Activated T-helper 2 cell treated with anti-CD3 and anti-CD28 coated beads, Interferon-gamma antibody, Interleukin-2, Interleukin-4, amounts not matched to agents 10 μg/mL and 5 μg/mL and 100 μg/mL, durations not matched to agents 14 hours and 24 hours and 36 hours (primary cell): ENCODE measurements around the gene CA7. TPM values are rescaled to one million over a fixed set of nuclear protein-coding genes. Genes with fewer than 3 reads are reported as not detected.

Source experiments
- DNase-seq: peaks from one replicate; pipeline ENCODE4 v3.0.0; 2021; ENCODE audit warnings: low spot score
- H3K27ac Mint-ChIP-seq: one replicate; pipeline ENCODE4 v1.8.0; 2021; ENCODE audit warnings: mixed read lengths
- H3K27me3 Mint-ChIP-seq: one replicate; pipeline ENCODE4 v1.8.0; 2021; ENCODE audit warnings: low read depth, mixed read lengths
- H3K36me3 Mint-ChIP-seq: one replicate; pipeline ENCODE4 v1.8.0; 2021; ENCODE audit warnings: low read depth, mixed read lengths
- H3K4me1 Mint-ChIP-seq: one replicate; pipeline ENCODE4 v1.8.0; 2021; ENCODE audit warnings: low read depth, mixed read lengths
- H3K4me3 Mint-ChIP-seq: one replicate; pipeline ENCODE4 v1.8.0; 2021; ENCODE audit warnings: low read depth, mild to moderate bottlenecking, moderate library complexity, mixed read lengths
- H3K9me3 Mint-ChIP-seq: one replicate; pipeline ENCODE4 v1.8.0; 2021; ENCODE audit warnings: mixed read lengths
- intact Hi-C: fragments of 100-400 bp; cut with micrococcal nuclease; formaldehyde crosslinking; loops from one replicate; pipeline ENCODE4 v1.15.1; 2023
- total RNA-seq: library from RNA; stranded (reverse); gene quantifications from 2 replicates; pipeline ENCODE4 v1.2.3, GENCODE V29; 2022

The CA7 gene
- total RNA-seq, 1 donor from 2014 or later: 0.59 TPM

- no peak overlapping the region for H3K4me3 Mint-ChIP-seq
- H3K27me3 Mint-ChIP-seq: peaks cover 18% of the 10 kb centered on the region
- H3K36me3 Mint-ChIP-seq: no peaks in the 10 kb centered on the region
- no peak for DNase-seq
- intact Hi-C loops: no loop called here
- H3K27ac Mint-ChIP-seq: no peak overlapping the region
- H3K9me3 Mint-ChIP-seq: no peaks in the 10 kb centered on the region
- peaks cover 22% of the 10 kb centered on the region for H3K4me1 Mint-ChIP-seq
Measured at GRCh38 chr16:66849549-66849948, 5.3 kb downstream of the CA7 start.

DNA sequence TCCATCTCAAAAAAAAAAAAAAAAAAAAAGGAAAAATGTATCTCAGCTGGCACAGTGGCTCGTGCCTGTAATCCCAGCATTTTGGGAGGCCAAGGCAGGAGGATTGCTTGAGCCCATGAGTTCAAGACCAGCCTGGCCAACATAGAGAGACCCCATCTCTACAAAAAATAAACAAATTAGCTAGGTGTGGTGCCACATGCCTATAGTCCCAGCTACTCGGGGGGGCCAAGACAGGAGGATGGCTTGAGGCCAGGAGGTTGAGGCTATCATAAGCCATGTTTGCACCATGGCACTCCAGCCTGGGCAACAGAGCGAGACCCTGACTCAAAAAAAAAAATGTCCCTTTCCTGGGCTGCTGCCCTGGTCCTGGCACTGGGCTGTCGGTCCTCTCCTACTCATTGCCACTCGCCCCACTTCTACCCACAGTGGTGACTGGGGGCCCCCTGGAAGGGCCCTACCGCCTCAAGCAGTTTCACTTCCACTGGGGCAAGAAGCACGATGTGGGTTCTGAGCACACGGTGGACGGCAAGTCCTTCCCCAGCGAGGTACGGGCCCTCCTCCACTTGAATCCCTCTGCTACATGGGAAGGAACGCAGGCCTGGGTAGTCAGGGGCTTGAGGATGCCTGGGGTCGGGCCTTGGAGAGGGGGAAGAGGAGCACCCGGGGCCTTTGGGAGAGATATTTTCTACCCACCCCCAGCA lies 6.1 kb downstream of the CA7 start:
- DNase-seq: no peak
- no peaks in the 10 kb centered on the region for H3K36me3 Mint-ChIP-seq
- no peak overlapping the region for H3K4me3 Mint-ChIP-seq
- H3K4me1 Mint-ChIP-seq: peaks cover 19% of the 10 kb centered on the region
- no peaks in the 10 kb centered on the region for H3K9me3 Mint-ChIP-seq
- no peak overlapping the region for H3K27ac Mint-ChIP-seq
- H3K27me3 Mint-ChIP-seq: peaks cover 14% of the 10 kb centered on the region
- intact Hi-C loops: no loop called here

DNA sequence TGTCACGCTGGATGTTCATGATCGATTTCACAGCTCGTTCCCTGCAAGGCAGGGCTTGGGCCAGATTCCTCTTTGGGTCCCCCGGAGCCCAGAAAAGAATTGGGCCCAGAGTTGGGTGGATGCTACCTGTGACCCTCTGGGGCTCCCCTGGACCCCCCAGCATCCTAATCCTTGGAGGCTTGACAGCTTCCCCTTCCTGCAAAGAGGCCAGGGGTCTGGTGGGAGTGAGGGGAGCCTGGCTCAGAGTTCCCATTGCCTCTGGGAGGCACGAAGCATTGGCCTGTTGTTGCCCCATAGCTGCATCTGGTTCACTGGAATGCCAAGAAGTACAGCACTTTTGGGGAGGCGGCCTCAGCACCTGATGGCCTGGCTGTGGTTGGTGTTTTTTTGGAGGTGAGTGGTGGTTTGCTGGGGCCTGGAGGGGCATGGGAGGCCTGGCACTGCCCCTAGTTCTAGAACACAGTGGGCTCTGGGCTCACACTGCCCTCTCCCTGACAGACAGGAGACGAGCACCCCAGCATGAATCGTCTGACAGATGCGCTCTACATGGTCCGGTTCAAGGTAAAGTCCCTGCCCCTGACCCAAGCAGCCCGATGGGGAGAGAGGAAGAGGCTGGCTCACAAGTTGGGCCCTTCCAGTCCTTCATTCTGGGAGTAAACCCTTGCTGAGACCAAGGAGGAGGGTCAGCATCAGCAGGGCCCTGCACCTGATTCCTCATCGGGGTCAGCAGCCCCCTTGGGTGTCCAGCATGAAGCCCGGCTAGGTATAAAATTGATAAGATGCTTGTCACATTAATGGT lies 7.2 kb downstream of the CA7 start:
- Mint-ChIP-seq H3K9me3 (no peaks in the 10 kb centered on the region), H3K27me3 (peaks cover 3% of the 10 kb centered on the region), H3K4me1 (peaks cover 16% of the 10 kb centered on the region), H3K36me3 (no peaks in the 10 kb centered on the region), H3K4me3 (no peak overlapping the region), H3K27ac (no peak overlapping the region)
- no peak for DNase-seq
- intact Hi-C loops: no loop called here

DNA sequence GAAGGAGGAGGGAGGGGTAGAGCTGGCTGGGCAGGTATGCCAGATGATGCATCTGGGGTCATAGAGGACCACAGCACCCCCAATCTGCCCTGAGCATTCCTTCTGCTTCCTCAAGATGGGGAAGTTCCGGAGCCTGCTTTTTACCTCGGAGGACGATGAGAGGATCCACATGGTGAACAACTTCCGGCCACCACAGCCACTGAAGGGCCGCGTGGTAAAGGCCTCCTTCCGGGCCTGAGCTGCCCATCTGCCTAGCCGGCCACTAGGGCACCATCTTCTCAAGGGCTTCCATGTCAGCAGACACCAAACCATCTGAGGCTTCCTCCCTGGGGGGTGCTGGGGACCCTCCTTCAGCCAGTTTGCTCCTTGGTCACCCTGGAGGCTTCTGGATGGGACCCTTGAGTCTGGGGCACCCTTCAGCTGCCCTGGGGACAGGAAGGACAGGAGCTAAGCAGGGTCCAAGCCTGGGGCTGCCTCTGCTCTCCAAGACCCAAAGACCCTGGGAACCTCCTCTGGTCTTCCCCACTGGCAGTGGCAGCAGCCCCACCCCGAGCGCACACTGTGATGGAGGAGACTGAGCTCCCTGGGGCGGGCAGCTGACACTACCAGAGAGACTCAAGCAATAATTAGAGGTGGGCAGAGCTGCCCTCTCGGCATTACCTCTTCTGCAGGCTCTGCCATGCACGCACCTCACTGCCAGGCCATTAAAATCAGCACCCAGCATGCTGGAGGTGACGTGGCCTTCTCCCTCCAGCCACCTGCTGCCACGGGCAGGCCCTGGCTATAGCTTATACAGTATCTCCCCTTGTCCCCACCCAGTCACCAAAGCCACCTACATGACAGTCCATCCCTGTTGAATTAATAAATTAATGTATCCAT lies 9.3 kb downstream of the CA7 start:
- Mint-ChIP-seq H3K9me3 (no peaks in the 10 kb centered on the region), H3K36me3 (no peaks in the 10 kb centered on the region), H3K27ac (no peak overlapping the region), H3K4me1 (peaks cover under 1% of the 10 kb centered on the region), H3K27me3 (no peaks in the 10 kb centered on the region), H3K4me3 (no peak overlapping the region)
- DNase-seq: no peak
- intact Hi-C loops: no loop called here

GRCh38 chr16:66856184-66856730 lies 12.0 kb downstream of the CA7 start:
- H3K9me3 Mint-ChIP-seq: no peaks in the 10 kb centered on the region
- no peak for DNase-seq
- H3K27ac Mint-ChIP-seq: no peak overlapping the region
- intact Hi-C loops: no loop called here
- H3K4me1 Mint-ChIP-seq: no peaks in the 10 kb centered on the region
- H3K27me3 Mint-ChIP-seq: no peaks in the 10 kb centered on the region
- no peak overlapping the region for H3K4me3 Mint-ChIP-seq
- no peaks in the 10 kb centered on the region for H3K36me3 Mint-ChIP-seq

GRCh38 chr16:66856801-66857200 lies 12.6 kb downstream of the CA7 start:
- H3K27ac Mint-ChIP-seq: no peak overlapping the region
- no peaks in the 10 kb centered on the region for H3K9me3 Mint-ChIP-seq
- no peak overlapping the region for H3K4me3 Mint-ChIP-seq

GRCh38 chr16:66857437-66857836 lies 13.2 kb downstream of the CA7 start:
- H3K4me1 Mint-ChIP-seq: no peaks in the 10 kb centered on the region
- H3K36me3 Mint-ChIP-seq: no peaks in the 10 kb centered on the region
- no peaks in the 10 kb centered on the region for H3K9me3 Mint-ChIP-seq
- DNase-seq: no peak
- intact Hi-C loops: no loop called here
- H3K27ac Mint-ChIP-seq: no peak overlapping the region
- no peaks in the 10 kb centered on the region for H3K27me3 Mint-ChIP-seq
- H3K4me3 Mint-ChIP-seq: no peak overlapping the region

More at GRCh38 chr16:66856801-66857200, 12.6 kb downstream of the CA7 start:
- Mint-ChIP-seq H3K4me1 (no peaks in the 10 kb centered on the region), H3K36me3 (no peaks in the 10 kb centered on the region), H3K27me3 (no peaks in the 10 kb centered on the region)
- intact Hi-C loops: no loop called here
- DNase-seq: no peak

DNA sequence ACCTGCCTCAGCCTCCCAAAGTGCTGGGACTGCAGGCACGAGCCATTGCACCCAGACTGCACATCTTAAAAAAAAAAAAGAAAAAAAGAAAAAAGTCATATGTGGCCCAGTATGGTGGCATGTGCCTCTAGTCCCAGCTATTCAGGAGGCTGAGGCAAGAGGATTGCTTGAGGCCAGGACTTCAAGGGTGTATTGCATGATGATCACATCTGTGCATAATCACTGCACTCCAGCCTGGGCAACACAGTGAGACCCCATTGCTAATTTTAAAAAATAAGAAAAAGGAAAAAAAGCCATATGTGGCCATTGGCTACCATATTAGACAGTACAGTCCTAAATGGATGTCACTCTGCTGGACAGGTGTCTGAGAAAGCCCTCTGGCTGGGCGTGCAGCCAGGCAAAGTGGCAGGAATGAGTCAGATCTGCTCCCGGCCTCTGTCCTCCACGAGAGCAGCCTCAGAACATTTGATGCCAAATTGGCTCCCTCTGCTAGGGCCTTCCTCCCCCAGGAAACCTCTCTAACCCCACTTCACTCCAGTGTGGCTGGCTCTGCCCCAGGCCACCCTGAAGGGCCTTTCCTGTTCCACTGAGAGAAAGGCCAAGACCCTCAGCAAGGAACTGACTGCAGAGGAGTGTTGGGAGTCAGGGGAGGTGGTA lies 14.7 kb downstream of the CA7 start:
- no peak overlapping the region for H3K4me3 Mint-ChIP-seq
- H3K27me3 Mint-ChIP-seq: no peaks in the 10 kb centered on the region
- DNase-seq: no peak
- H3K4me1 Mint-ChIP-seq: no peaks in the 10 kb centered on the region
- intact Hi-C loops: no loop called here
- H3K27ac Mint-ChIP-seq: no peak overlapping the region
- no peaks in the 10 kb centered on the region for H3K9me3 Mint-ChIP-seq
- H3K36me3 Mint-ChIP-seq: no peaks in the 10 kb centered on the region

DNA sequence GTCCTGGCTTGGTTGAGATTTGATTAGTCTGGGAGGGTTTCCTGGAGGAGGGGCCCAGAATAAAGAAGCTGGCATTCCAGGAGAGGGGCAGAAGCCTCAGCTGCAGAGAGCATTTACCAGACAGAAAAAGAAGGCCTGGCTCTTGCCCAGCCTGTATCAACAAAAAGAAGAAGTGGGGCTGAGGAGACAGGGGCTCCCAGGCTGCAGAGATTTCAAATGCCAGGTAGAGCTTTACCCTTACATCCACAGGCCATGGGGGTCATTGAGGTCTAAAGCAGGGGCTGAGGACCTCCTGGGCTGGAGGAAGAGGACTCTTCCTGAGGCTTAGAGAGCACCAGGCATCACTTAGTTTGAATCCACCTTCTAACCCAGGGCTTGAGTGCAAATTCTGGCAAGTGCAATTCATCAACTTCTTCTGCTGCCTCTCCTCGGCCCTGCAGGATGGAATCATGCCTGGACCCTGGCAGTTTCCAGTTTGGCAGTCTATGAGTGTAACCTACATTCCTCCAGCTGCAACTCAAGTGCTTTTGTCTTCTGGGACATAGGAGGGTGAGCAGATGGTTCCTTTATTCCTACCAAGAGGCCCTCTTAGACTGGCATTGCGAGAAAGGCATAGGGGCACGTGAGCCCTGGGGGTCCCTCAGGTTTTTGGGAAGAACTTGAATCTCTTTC lies 15.3 kb downstream of the CA7 start:
- no peak for DNase-seq
- Mint-ChIP-seq H3K27me3 (no peaks in the 10 kb centered on the region), H3K9me3 (no peaks in the 10 kb centered on the region), H3K36me3 (no peaks in the 10 kb centered on the region), H3K4me3 (no peak overlapping the region), H3K27ac (no peak overlapping the region), H3K4me1 (no peaks in the 10 kb centered on the region)
- intact Hi-C loops: no loop called here

DNA sequence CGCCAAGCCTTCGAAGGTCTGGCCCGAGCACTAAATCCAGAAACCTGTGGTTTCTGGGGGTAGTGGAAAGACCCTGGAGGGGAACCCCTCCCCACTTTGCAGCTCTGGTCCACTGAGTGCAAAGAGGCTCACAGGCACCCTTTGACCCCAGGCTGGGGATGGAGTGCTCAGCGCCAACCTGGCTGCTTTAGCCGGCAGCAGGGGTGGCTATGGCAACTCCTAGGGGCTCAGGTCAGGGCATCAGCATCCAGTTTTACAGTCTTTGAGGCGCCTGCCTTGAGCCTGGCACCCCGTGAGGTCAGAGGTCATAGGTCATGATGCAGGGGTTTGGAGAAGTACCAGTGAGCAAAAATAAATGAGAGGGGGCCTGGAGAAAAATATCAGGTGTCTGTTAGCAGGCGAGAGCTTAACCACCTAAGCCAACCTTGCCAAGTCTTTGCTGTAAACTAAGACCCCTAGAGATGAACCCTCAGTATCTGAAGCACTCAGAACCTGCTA lies 17.9 kb downstream of the CA7 start:
- no peak overlapping the region for H3K4me3 Mint-ChIP-seq

DNA sequence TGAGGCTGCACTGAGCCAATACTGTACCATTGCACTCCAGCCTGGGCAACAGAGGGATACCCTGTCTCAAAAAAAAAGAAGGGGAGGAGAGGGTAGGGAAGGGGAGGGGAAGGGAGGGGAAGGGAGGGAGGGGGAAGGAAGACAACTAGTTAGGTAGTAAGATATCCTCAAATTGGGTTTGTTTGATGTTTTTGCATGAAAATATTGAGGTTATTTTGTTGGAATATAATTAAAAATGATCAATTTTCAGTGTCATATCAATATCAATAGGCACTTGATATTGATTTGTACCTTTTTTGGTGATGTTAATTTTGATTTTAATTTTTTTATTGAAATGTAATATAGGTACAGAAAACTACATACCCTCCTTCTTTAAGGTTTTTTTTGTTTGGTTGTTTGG lies 19.5 kb downstream of the CA7 start:
- H3K27ac Mint-ChIP-seq: no peak overlapping the region
- H3K27me3 Mint-ChIP-seq: no peaks in the 10 kb centered on the region
- no peak for DNase-seq
- intact Hi-C loops: no loop called here
- H3K9me3 Mint-ChIP-seq: no peaks in the 10 kb centered on the region
- H3K36me3 Mint-ChIP-seq: no peaks in the 10 kb centered on the region
- H3K4me3 Mint-ChIP-seq: no peak overlapping the region
- H3K4me1 Mint-ChIP-seq: peaks cover 5% of the 10 kb centered on the region

More for the DNA sequence above, 17.9 kb downstream of the CA7 start:
- DNase-seq: no peak
- no peaks in the 10 kb centered on the region for H3K27me3 Mint-ChIP-seq
- no peaks in the 10 kb centered on the region for H3K4me1 Mint-ChIP-seq
- H3K27ac Mint-ChIP-seq: no peak overlapping the region
- H3K9me3 Mint-ChIP-seq: no peaks in the 10 kb centered on the region
- H3K36me3 Mint-ChIP-seq: no peaks in the 10 kb centered on the region
- intact Hi-C loops: no loop called here
